DMS79 (cell line): Measurements from ENCODE around the gene TNIP1.

Experiments
- DNase-seq: peaks from one replicate; lab custom pipeline; 2025; lab: John Stamatoyannopoulos, UW

Gene TNIP1

DNA sequence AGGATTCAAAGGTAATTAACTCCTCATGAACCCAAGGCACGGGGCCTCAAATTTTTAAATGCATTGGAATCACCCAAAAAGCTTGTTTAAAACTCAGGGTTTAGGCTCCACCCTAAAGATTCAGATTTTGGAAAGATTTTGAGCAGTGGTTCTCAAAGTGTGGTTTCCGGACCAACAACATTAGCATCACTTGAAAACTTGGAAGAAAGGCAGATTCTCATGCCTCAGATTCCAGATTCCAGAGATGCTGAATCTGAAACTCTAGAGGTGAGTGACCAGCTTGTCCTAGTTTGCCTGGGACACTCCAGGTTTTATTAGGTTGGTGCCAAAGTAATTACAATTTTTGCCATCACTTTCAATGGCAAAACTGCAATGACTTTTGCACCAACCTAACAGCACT is 24.7 kb upstream of the TNIP1 start:
- DNase-seq: no peak

DNA sequence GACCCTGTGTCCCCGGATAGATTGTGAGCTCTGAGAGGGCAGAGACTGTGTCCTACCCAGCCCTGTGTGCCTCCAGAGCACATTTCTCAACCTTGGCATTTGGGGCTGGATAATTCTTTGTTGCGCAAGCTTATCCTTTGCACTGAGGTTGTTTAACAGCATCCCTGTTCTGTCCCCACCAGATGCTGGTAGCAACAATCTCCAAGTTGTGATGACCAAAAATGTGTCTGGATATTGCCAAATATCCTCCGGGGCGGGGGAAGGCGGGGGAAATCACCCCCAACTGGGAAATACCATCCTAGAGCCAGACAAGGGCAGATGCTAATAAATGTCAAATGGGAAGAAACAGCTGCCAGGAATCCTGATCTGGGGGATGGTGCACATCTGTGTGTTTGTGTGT is 24.0 kb upstream of the TNIP1 start:
- DNase-seq: no peak

DNA sequence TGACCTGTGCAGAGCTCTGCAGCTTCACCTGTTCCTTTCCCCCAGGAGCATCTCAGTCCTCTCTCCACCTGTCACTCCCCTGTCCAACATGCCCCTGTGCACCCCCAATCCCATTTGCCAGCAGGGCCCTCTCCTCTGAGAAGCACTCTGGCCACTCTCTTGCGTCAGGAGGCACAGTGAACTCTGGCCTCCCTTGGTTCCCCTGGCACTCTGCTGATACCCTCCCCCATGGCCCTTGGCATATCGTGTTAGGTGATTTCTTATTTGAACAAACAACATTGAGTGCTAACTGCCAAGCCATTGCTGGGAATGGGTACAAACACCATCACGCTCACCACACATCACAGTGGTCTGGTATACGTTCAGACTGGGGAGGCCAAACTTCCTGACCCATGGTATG is 20.9 kb upstream of the TNIP1 start:
- no peak for DNase-seq

DNA sequence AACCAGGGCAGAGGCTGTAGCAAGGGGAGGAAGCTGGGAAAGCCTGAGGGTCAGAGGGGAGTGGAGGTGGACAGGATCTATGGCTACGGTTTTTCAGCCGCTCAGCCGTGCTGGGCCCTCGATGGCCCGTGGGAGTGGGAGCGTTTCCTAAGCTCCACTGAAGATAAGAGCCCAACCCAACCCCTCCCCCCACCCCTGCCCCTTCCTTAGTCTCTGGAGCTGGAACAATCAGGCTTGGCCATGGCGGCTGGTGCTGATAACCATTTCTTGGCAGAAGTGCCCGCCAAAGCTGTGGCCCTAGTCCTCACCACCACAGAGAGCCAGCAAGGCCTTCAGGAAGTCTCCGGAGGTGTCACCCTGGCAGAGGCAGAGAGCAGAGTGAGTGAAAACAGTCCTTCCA is 20.3 kb upstream of the TNIP1 start:
- no peak for DNase-seq

DNA sequence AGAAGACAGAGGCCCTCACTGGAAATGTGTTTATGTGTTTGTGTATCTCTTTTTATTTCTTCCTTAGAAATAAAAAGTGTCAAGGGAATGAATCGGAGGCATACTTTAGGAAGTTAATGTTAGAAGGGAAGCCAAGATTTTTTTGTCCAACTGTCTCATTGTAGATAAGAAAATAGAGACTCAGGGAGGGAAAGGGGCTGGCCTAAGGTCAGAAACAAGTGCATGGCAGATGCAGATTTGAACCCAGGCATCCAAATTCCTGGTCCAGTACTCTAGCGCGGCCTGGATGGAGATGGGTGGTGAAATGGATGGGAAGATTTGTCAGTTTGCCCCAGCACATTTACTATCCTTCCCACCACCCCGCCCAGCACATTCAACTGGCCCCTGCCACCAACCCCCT is 19.8 kb upstream of the TNIP1 start:
- DNase-seq: no peak

DNA sequence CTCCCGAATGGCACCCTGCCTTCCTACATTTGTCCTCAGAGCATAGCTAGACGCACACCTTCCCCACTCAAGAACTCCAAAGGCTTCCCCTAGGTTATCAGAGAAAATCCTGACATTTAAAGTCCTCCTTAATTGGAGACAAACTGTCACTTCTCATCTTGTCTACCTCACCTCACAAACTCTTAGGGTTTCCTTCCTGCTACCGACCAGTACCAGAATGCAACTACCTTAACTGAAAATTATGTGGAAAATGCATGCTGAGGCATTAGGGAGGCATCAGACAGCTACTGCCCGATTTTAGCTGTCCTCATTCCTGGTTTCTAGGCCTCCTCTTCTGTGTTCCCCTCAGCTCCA is 17.9 kb upstream of the TNIP1 start:
- DNase-seq: no peak

DNA sequence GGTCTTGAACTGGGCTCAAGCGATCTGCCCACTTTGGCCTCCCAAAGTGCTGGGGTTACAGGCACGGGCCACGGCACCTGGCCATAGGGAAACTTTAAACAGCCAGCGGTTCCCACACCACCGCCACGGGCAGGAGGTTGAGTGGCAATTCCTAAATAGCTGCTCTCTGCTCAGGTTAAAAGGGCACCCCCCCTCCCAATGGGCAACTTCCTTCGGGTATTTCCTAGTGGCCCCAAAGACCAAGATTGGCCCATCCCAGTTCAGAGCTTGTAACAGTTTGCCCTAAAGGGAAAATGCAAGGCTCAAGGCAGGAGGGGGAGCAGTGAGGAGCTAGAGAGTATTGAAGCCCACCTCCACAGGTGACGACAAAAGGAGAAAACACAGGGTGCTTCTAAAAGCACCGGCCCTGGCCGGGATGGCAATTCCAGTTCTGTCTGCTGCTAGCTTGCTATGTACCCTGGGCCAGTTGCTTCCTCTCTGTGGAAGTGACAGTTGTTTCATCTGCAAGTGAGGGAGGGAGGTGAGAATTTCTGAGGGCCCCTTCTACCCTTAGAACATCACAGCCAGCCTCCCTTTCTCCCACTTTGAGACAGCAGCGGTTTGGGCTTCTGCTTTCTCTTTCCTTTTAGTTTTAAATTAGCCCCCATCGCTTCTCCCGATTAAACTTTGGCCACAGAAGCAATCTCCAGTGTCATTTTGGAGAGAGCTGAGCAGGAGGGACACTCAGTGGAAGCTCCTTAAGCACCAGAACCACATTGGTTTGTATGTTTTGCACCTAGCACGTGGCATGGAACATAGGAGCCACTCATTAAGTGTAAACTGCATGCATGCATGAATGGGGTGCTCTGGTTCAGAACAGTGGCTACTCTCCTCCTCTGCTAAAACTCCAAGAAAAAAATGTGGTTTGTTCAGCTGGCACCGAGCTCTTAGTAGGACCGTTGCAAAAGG is 17.3 kb upstream of the TNIP1 start:
- no peak for DNase-seq

DNA sequence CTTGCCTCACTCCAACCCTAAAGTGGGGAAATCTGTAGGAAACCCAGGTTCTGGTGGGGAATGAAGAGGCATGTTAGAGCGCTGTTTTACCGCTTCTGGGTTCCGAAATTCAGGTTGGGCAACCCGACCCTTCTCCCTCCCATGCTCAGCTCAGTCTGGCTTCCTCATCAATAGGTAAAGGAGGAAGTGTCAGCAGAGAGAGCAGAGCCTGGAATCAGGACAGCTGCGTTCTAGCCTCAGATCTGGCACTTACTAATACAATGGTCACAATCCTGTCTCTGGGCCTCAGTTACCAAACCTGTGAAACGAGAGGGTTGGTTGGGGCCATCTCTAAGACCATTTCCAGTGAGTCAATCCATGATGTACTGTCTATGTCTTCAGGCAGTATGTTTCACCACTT is 16.2 kb upstream of the TNIP1 start:
- no peak for DNase-seq

DNA sequence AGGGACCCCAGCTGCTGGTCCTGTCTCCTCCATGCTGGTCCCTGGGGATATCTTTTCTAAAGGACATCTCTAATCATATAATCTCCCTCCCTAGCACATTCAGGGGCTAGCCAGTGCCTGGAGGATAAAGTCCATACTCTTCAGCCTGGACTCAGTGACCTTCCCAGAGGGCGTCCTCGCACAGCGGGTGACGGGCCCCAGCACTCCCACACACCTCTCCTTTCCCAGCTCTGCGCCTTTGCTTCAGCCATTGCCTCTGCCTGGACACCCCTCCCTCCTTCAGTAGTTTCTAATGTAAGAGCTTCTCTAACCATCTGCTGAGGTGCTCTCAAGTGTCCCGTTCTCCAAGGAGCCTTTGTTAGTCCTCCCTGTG is 15.2 kb upstream of the TNIP1 start:
- DNase-seq: no peak

DNA sequence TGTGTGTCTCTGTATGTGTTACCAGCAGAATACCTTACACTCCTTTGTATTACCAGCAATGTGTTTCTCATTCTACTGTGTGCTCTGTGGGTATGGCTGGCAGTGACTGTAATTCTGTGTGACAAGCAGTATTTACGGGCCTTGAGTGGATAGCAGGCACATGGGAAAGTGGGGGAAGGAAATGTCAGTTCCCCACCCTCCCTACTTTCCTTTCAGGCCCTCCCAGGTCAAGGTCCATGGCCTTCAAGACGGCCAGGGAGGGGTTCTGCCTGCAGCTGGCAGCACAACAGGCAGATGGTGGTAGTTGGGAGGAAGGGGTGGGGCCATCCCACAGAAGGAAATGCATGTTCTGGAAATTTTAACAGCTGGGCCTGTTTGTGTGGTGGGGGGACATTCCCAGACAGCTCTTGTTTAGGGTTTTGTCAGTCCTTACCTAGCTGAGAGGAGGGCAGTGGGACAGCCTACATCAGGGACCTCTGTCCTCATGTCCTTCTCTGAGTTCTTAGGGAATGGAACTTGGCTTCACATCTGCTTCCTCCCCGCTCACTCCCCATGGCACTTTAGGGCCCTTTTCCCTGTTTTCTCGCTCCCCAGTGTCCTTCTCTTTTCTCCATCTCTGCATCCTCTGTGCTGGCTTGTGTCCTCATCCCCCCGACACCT is 14.6 kb upstream of the TNIP1 start:
- DNase-seq: no peak

DNA sequence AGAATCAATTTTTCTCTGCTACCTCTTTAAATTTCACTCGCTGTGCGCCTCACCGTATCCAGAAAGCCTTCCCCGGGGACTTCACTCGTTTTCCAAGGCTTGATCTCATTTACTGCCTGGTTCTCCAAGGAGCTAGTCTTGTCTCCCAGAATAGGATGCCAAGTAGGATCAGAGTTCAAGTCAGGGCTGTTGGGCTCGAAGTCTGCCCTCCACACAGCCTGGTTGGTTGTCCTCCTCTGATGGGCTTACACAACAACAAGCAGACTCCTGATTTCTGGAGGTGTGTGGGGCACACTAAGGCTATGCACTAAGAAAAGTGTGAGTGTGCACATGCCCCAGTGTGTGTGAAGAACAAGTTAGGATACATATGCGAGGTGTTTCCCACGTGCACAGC is 14.0 kb upstream of the TNIP1 start:
- no peak for DNase-seq

DNA sequence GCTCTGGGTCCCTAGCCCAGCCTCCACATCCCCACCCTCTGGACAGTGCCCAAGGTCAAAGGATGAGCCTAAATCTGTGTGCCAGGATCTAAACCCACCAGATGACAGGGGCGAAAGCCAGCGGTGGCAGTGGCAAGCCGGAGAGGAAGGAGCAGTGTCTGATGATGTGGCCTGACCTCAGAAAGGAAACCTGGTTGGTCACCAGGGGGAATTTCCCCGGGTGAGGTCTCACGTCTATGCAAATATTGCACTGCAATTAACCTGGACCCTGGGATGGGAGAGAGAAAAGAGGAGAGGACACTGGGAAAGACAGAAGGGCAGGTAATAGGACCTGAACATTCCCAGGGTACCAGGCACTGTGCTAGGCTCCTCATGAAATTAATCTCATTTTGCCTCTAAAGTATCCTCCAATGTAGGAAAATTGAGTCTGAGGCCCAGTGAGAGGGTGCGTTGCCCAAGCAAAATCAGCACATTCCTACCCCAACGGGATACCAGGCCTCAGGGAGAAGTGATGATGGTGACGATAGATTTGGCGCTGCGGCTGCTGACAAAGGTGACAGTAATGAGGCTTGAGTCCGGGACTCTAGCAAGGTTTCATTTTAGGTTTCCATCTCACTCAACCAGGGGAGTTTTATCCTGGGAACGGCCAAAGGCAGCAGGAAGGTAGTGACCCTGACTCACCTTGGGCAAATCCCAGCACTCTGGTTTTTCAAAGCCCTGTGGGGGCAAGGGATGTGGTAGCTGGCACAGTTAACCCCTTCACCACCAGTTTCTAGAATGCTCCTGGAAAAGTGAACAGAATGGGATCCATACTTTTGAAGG is 13.4 kb upstream of the TNIP1 start:
- no peak for DNase-seq

DNA sequence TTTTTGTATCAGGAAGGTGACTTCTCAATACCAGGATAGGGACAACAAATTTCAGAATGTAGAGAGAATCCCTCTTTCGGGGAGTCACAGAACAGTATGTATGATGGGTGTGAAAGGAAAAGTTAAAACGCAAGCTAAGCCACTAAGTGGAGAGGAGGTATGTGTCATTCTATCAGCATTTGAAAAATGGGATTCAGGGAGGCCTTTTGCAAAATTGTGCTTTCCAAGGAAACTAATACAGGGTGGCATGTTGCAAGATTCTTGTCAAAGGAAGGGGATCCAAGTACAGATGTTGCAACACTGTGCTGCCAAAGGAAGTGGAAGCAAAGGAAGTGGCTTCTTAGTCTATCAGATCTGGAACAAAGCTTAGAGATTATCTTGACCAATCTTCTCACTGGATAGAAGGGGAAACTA is 12.6 kb upstream of the TNIP1 start:
- DNase-seq: no peak

DNA sequence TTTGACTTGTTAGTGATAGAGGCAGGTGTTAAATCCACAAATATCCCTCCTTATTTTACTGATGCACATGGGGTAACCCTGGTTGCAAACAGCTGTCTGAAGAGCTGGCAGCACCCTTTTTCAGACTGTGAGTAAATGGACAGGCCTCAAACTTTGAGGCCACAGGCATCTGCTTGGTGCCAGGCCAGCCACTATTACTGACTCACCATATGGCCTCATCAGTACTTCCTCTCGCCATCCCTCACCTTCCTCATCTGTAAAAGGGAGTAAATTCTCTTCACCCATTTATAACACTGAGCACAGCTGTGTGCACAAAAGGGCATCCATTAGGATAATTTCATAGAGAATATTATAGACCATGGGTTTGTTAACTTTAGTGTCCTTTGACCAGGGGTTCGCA is 11.9 kb upstream of the TNIP1 start:
- no peak for DNase-seq

DNA sequence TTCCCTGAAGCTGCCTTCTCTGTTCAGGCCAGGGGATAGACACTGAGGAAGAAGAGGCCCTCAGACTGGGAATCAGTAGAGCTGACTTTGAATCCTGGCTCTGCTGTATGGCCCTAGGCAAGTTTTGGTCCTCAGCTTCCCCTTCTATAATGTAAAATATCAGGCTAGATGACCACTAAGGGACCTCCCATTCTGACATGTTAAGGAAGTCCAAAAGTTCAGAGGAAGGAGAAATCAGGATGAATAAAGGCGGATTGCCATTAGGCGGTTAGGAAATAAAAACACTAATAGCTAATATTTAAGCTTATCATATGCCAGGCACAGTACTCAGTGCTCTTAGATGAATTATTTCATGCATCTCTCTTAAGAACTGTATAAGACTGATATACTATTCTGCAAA is 8.9 kb upstream of the TNIP1 start:
- no peak for DNase-seq

DNA sequence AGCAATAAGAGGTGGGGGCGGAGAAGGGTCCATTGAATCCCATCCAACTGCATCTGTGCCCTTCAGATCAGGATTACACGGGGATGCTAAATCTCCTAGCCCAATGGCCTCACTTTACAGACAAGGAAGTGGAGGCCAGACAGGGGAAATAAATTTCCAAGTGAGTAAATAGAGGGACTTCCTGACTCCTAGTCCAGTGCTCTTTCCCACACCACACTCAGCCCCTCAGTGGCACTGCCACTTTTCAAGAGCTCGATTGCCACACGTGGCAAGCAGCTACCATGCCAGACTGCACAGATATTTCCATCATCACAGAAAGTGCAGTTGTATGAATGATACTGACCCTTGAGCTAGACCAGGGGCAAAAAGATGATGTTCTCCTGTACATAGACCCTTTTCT is 8.2 kb upstream of the TNIP1 start:
- DNase-seq: no peak

DNA sequence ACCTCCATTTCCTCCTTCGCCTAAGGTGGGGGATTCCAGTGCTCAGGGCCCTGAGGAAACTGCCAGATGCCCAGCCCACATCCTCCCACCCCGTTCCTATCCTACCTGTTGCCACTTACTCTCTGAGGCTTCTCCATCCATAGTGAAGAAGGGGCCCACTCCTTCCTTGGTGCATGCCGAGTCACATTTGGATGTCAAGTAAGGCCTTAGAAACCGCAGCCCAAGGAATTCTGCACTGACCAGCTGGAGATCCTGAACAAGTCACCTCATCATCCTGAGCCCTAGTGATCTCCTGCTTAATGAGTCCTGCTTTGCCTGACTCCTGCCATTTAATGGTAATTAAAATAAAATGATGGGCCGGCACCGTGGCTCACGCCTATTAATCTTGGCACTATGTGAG is 6.7 kb upstream of the TNIP1 start:
- DNase-seq: no peak

DNA sequence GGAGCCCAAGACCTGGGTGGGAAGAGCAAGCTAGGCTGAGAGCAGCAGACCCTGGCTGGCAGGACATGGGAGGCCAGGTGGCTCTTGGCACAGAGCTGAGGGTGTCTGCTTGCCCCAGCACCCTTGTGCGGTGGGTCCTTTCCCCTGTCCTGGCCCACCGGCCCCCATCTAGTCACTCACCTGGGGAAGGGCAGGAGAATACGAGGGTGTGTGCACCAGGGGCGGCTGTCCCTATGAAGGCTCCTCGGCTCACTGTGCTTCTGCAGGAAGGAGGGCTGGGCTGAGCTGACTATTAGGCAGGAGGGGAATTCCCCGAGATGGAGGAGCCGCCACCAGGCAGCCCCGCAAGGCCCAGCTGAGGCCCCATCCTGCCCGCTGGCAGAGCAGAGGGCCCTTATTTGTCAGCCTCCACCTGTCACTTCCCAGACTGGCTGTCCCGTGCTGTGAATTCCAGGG is 6.1 kb upstream of the TNIP1 start:
- no peak for DNase-seq

DNA sequence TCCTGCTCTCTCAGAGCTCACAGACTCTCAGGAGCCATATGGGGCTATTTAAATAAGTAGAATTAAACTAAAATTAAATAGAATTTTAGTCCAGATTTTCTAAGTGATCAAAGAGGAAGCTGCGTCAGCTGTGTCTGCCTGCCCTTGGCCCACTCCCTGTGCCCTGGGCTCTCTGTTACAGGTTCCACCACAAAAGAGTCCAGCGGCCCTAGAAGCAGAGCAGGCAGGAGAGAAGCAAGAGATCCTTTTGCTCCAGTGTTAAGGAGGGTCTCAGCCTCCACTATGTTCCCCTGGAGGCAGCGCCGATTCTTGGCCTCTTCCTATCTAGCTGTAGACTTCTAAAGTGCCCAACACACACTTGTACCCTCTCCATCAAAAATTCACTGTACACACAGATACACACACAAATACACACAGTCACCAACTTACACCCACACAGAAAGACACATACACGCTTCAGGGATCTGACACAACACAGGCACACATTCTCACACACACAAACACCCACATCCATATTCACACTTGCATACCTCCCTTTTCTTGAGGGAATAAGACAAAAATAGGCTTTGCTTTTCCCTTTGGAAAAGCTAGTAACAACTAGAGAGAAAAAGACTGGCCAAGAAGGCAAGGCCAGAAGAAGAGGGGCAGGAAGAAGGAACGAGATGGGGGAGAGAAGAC is 5.5 kb upstream of the TNIP1 start:
- DNase-seq: no peak

DNA sequence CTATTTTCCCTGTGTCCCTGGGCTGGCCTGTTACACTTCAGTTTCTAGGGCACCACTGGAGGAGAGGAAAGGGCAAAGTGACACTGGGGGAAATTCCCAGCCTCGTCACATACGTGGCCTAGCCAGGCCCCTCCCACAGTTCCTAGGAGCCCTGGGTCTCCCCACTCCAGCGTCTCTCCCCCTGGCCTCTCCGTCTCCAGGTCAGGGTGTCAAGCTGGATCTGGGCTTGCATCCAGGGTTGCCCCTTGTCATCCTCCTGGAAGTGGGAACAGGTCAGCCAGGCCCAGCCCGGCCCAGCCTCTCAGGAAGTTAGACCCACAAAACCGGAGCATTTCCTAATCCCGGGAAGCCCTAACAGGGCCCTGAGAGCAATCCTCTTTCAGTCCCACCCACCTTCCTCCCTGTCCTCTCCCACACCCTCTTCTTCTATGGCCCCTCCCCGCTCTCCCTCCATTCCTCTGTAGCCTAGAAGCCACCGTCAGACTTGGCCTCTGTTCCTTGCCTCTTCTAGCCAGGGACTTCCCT is 4.7 kb upstream of the TNIP1 start:
- no peak for DNase-seq

DNA sequence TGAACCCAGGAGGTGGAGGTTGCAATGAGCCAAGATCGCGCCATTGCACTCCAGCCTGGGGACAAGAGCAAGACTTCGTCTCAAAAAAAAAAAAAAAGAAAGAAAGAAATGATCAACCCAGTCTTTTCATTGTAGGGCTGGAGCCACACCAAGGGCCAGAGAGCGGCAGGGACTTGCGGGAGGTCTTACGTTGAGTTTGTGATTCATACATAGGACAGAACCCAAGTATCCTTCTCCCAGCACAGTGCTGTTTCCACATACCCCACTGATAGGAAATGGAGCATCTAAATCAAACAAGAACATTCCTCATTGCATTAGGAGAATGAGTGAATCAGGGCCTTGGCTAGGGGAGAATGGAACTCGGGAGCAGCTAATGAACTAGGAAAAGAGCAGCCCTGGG is 3.5 kb upstream of the TNIP1 start:
- no peak for DNase-seq

DNA sequence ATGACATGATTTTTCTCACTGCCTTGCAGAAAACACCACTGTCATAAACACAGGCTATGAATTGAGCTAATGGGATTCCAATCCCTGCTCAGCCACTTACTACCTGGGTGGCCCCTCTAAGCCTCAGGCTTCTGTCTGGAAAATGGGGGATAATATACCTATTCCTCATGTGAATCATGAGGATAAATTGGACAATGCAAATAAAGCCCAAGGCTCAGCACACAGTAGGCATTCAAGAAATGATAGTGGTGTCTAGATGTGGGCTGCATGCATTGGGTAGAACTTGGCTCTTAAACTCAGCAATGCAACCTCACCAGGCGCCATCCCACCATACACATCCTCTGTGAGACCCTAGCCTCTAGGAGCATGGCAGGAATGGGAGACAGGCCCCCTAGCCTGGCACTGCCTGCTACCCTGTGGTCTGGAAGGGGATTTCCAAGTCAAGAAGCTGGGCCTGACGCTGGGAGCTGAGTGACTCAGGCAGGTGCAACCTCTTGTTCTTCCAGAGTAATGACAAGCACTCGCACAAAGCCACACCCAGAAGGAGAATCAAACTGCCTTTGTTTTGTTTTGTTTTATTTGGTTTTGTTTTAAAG is 2.3 kb upstream of the TNIP1 start:
- DNase-seq: peak; percentile 16
